PFSK-1 (cell line): ENCODE results near the gene SORBS1.

Experiments used
- FOXP2 ChIP-seq: optimal IDR thresholded peaks from 2 replicates; pipeline ENCODE3; 2011; ENCODE audit warnings: borderline replicate concordance, control low read depth, inconsistent platforms; ENCODE audit not compliant: insufficient read depth; ENCODE audit errors: extremely low read length, extremely low read depth
- POLR2AphosphoS5 ChIP-seq: IDR thresholded peaks from 2 replicates; pipeline ENCODE4 v1.6.1; 2012; ENCODE audit warnings: low read depth, mild to moderate bottlenecking, control low read depth, low read length, moderate library complexity
- REST ChIP-seq, 2 experiments: IDR thresholded peaks; 2 replicates each; pipeline versions ENCODE4 v1.6.1 to v1.8.0; 2011 to 2012; ENCODE audit warnings: low read depth in 2 of 2, low read length in 2 of 2, control low read depth in 1 of 2, inconsistent platforms in 1 of 2, mild to moderate bottlenecking in 1 of 2, moderate library complexity in 1 of 2; ENCODE audit not compliant: insufficient read depth in 1 of 2
- SIN3A ChIP-seq: IDR thresholded peaks from 2 replicates; pipeline ENCODE4 v1.6.1; 2012; ENCODE audit warnings: mild to moderate bottlenecking, low read length, moderate library complexity, borderline replicate concordance; ENCODE audit not compliant: insufficient read depth
- TAF1 ChIP-seq: IDR thresholded peaks from 2 replicates; pipeline ENCODE4 v1.6.1; 2012; ENCODE audit warnings: low read length, control low read depth, borderline replicate concordance; ENCODE audit not compliant: insufficient read depth

- TF ChIP-seq REST (IDR thresholded peaks at IDR 0.05; ENCODE audit: insufficient read depth in 1 of 2, low read depth in 2 of 2, low read length in 2 of 2): no peak
- TF ChIP-seq POLR2AphosphoS5: no peak
- no peak for TF ChIP-seq TAF1
- no peak for TF ChIP-seq FOXP2
- no peak for TF ChIP-seq SIN3A
These were observed 256.2 kb downstream of the SORBS1 start for GRCh38 chr10:95304976-95305375.
